RWPE2 (cell line): Measurements from ENCODE around the gene ACSBG1.

Source experiments
- ATAC-seq: fragments of 200-7000 bp; cut with Tn5 transposase; 3 replicates; pipeline ENCODE4 v1.9.1; 2021; ENCODE audit warnings: low read depth
- DNase-seq: peaks from one replicate; pipeline ENCODE4 v3.0.0-alpha.2; 2020; ENCODE audit warnings: low spot score
- H3K27ac ChIP-seq: fragments of 450-650 bp; 2 replicates; pipeline ENCODE4 v1.5.1; 2017; ENCODE audit warnings: mild to moderate bottlenecking; ENCODE audit not compliant: poor library complexity, severe bottlenecking
- H3K27me3 ChIP-seq: fragments of 250-450 bp; sonication (Bioruptor Pico); 2 replicates; pipeline ENCODE4 v1.5.1; 2021; ENCODE audit warnings: mild to moderate bottlenecking, moderate library complexity; ENCODE audit not compliant: insufficient read depth, poor library complexity, severe bottlenecking
- H3K36me3 ChIP-seq: fragments of 250-450 bp; sonication (Bioruptor Pico); 2 replicates; pipeline ENCODE4 v1.5.1; 2020; ENCODE audit warnings: low read depth, mild to moderate bottlenecking, moderate library complexity
- H3K4me1 ChIP-seq: fragments of 250-450 bp; sonication (Bioruptor Pico); 2 replicates; pipeline ENCODE4 v1.5.1; 2021; ENCODE audit warnings: mild to moderate bottlenecking, moderate library complexity; ENCODE audit not compliant: insufficient read depth, poor library complexity, severe bottlenecking
- H3K4me3 ChIP-seq: fragments of 250-450 bp; sonication (Bioruptor Pico); 2 replicates; pipeline ENCODE4 v1.5.1; 2021; ENCODE audit warnings: mild to moderate bottlenecking, moderate library complexity; ENCODE audit not compliant: severe bottlenecking
- H3K9me3 ChIP-seq: fragments of 250-450 bp; sonication (Bioruptor Pico); 2 replicates; pipeline ENCODE4 v1.5.1; 2021; ENCODE audit warnings: mild to moderate bottlenecking, moderate library complexity; ENCODE audit not compliant: severe bottlenecking
- CTCF ChIP-seq: fragments of 450-650 bp; IDR thresholded peaks from one replicate; pipeline ENCODE4 v1.5.1; 2017; ENCODE audit warnings: mild to moderate bottlenecking, moderate library complexity; ENCODE audit not compliant: poor library complexity, severe bottlenecking

Gene ACSBG1

GRCh38 chr15:78139578-78139977 is 94.8 kb downstream of the ACSBG1 start:
- H3K4me1 ChIP-seq: no peaks in the 10 kb centered on the region
- H3K4me3 ChIP-seq: no peak overlapping the region
- ATAC-seq (no peak), DNase-seq (no peak)
- no peak overlapping the region for H3K27ac ChIP-seq
- H3K36me3 ChIP-seq: no peaks in the 10 kb centered on the region
- H3K9me3 ChIP-seq: no peaks in the 10 kb centered on the region
- no peak for TF ChIP-seq CTCF
- H3K27me3 ChIP-seq: no peaks in the 10 kb centered on the region

- DNase-seq (no peak), ATAC-seq (peak; percentile 90)
- H3K36me3 ChIP-seq: no peaks in the 10 kb centered on the region
- no peak overlapping the region for H3K4me3 ChIP-seq
- H3K9me3 ChIP-seq: no peaks in the 10 kb centered on the region
- TF ChIP-seq CTCF: no peak
- H3K27me3 ChIP-seq: no peaks in the 10 kb centered on the region
- H3K27ac ChIP-seq: peak overlapping the region; percentile 84
- peaks cover 26% of the 10 kb centered on the region for H3K4me1 ChIP-seq
Measured at GRCh38 chr15:78133801-78134200, 100.6 kb downstream of the ACSBG1 start.

GRCh38 chr15:78131295-78132061 is 102.9 kb downstream of the ACSBG1 start, which contains the start of gene CIB2:
CIB2 (minus strand) TSS chr15:78131445; CDS start chr15:78131215, 230 bp downstream.
- ATAC-seq (peak; percentile 49), DNase-seq (peak; percentile 68)
- peak within 1 kb of the TSS; percentile 12 for H3K27ac ChIP-seq

GRCh38 chr15:78130466-78131294 is 103.7 kb downstream of the ACSBG1 start:
- H3K4me3 ChIP-seq: peak overlapping the region; percentile 40
- H3K27ac ChIP-seq: peak overlapping the region; percentile 12
- ATAC-seq: no peak

More at GRCh38 chr15:78131295-78132061, 102.9 kb downstream of the ACSBG1 start, which contains the start of gene CIB2:
- H3K36me3 ChIP-seq: no peaks in the 10 kb centered on the region
- peaks cover 26% of the 10 kb centered on the region for H3K4me1 ChIP-seq
- peak within 1 kb of the TSS; percentile 40 for H3K4me3 ChIP-seq
- H3K27me3 ChIP-seq: no peaks in the 10 kb centered on the region
- TF ChIP-seq CTCF: peak; percentile 98
- no peaks in the 10 kb centered on the region for H3K9me3 ChIP-seq

More at GRCh38 chr15:78130466-78131294, 103.7 kb downstream of the ACSBG1 start:
- Histone ChIP-seq H3K36me3 (no peaks in the 10 kb centered on the region), H3K27me3 (no peaks in the 10 kb centered on the region), H3K4me1 (peaks cover 26% of the 10 kb centered on the region), H3K9me3 (no peaks in the 10 kb centered on the region)
- peak; percentile 73 for DNase-seq
- no peak for TF ChIP-seq CTCF
